ENCODE measurements around the gene IL22RA1.

- TF ChIP-seq RARB (CRISPR knock-in tag; IDR thresholded peaks at IDR 0.05), result no peak
- TF ChIP-seq TOX (CRISPR knock-in tag; IDR thresholded peaks at IDR 0.05; ENCODE audit: borderline replicate concordance), result no peak
- TF ChIP-seq ZNF8 (CRISPR knock-in tag; IDR thresholded peaks at IDR 0.05), result no peak
- TF ChIP-seq OSR1 (CRISPR knock-in tag; IDR thresholded peaks at IDR 0.05), result no peak
- TF ChIP-seq ARNTL (CRISPR knock-in tag; IDR thresholded peaks at IDR 0.05; ENCODE audit: borderline replicate concordance, low read depth), result no peak
- TF ChIP-seq POU6F1 (CRISPR knock-in tag; IDR thresholded peaks at IDR 0.05; ENCODE audit: borderline replicate concordance, low read depth), result no peak
- TF ChIP-seq ZNF70 (CRISPR knock-in tag; IDR thresholded peaks at IDR 0.05), result no peak
- TF ChIP-seq ZFP30 (CRISPR knock-in tag; IDR thresholded peaks at IDR 0.05), result no peak
- TF ChIP-seq CREB5 (CRISPR knock-in tag; IDR thresholded peaks at IDR 0.05; ENCODE audit: low read depth), result no peak
- TF ChIP-seq CSRNP3 (CRISPR knock-in tag; IDR thresholded peaks at IDR 0.05), result no peak
- TF ChIP-seq ZFP3 (CRISPR knock-in tag; IDR thresholded peaks at IDR 0.05), result no peak
- TF ChIP-seq PATZ1 (CRISPR knock-in tag; IDR thresholded peaks at IDR 0.05; ENCODE audit: borderline replicate concordance), result no peak
- TF ChIP-seq ZNF565 (CRISPR knock-in tag; conservative IDR thresholded peaks at IDR 0.05; ENCODE audit: low read depth), result no peak
Observed at GRCh38 chr1:24105368-24106160, 37.4 kb downstream of the IL22RA1 start.

All from SK-N-SH treated with all-trans-retinoic acid at 6 μM for 48 hours (cell line).